Activated B cell treated with CpG ODN at 0.5 μM for 24 hours (primary cell): Measurements from ENCODE around the gene SLC13A4. TPM values are rescaled to one million over a fixed set of nuclear protein-coding genes. Genes with fewer than 3 reads are reported as not detected.

ENCODE experiments used
- ATAC-seq: fragments of 200-7000 bp; cut with Tn5 transposase; one replicate; pipeline ENCODE4 v1.10.0; 2021; ENCODE audit warnings: low read depth, mild to moderate bottlenecking, moderate library complexity
- CTCF ChIA-PET: fragments of 350-600 bp; sonication (Branson Sonifier 250); formaldehyde crosslinking; loops from one replicate; lab custom pipeline; 2021; ENCODE audit warnings: antibody characterized with exemption; lab: Charles Lee
- POLR2A ChIA-PET: fragments of 350-600 bp; sonication (Branson Sonifier 250); formaldehyde crosslinking; loops from one replicate; lab custom pipeline; 2021; ENCODE audit warnings: antibody characterized with exemption; lab: Charles Lee
- DNase-seq: peaks from one replicate; pipeline ENCODE4 v3.0.0; 2022
- H3K27ac Mint-ChIP-seq: one replicate; pipeline ENCODE4 v1.8.0; 2020; ENCODE audit warnings: mixed read lengths
- H3K27me3 Mint-ChIP-seq: one replicate; pipeline ENCODE4 v1.8.0; 2021; ENCODE audit warnings: mixed read lengths
- H3K36me3 Mint-ChIP-seq: one replicate; pipeline ENCODE4 v1.8.0; 2021; ENCODE audit warnings: low read depth, mixed read lengths
- H3K4me1 Mint-ChIP-seq: one replicate; pipeline ENCODE4 v1.8.0; 2021; ENCODE audit warnings: mixed read lengths
- H3K4me3 Mint-ChIP-seq: one replicate; pipeline ENCODE4 v1.8.0; 2020; ENCODE audit warnings: mild to moderate bottlenecking, mixed read lengths
- H3K9me3 Mint-ChIP-seq: one replicate; pipeline ENCODE4 v1.8.0; 2020; ENCODE audit warnings: mixed read lengths
- CTCF ChIP-seq: fragments of 200-600 bp; IDR thresholded peaks from one replicate; pipeline ENCODE4 v1.8.0; 2022; ENCODE audit warnings: antibody characterized with exemption, mild to moderate bottlenecking
- intact Hi-C: fragments of 100-400 bp; cut with micrococcal nuclease; formaldehyde crosslinking; loops from one replicate; pipeline ENCODE4 v1.15.1; 2024
- total RNA-seq: library from RNA; stranded (reverse); gene quantifications from 2 replicates; pipeline ENCODE4 v1.2.3, GENCODE V29; 2022

The SLC13A4 gene
- total RNA-seq, 1 donor from 2014 or later: not detected

GRCh38 chr7:135715055-135715522 is 12.9 kb downstream of the SLC13A4 start:
- CTCF ChIA-PET: no interaction called here
- no peak overlapping the region for H3K27ac Mint-ChIP-seq

GRCh38 chr7:135714534-135715009 is 13.4 kb downstream of the SLC13A4 start:
- peaks cover 9% of the 10 kb centered on the region for H3K27me3 Mint-ChIP-seq
- CTCF ChIA-PET: no interaction called here
- ATAC-seq (no peak), DNase-seq (no peak)
- intact Hi-C loops: no loop called here
- no peaks in the 10 kb centered on the region for H3K36me3 Mint-ChIP-seq
- no peak overlapping the region for H3K27ac Mint-ChIP-seq
- no peak overlapping the region for H3K4me3 Mint-ChIP-seq
- POLR2A ChIA-PET: no interaction called here
- no peaks in the 10 kb centered on the region for H3K9me3 Mint-ChIP-seq
- no peak for TF ChIP-seq CTCF
- no peaks in the 10 kb centered on the region for H3K4me1 Mint-ChIP-seq

More at GRCh38 chr7:135715055-135715522, 12.9 kb downstream of the SLC13A4 start:
- Mint-ChIP-seq H3K4me3 (no peak overlapping the region), H3K9me3 (no peaks in the 10 kb centered on the region), H3K36me3 (no peaks in the 10 kb centered on the region), H3K27me3 (peaks cover 9% of the 10 kb centered on the region), H3K4me1 (no peaks in the 10 kb centered on the region)
- intact Hi-C loops: no loop called here
- TF ChIP-seq CTCF: no peak
- no peak for DNase-seq
- POLR2A ChIA-PET: no interaction called here
- ATAC-seq: no peak

GRCh38 chr7:135713836-135714470 is 14.0 kb downstream of the SLC13A4 start:
- ATAC-seq (no peak), DNase-seq (no peak)
- CTCF ChIA-PET: no interaction called here
- Mint-ChIP-seq H3K4me1 (no peaks in the 10 kb centered on the region), H3K9me3 (no peaks in the 10 kb centered on the region), H3K27ac (no peak overlapping the region), H3K36me3 (no peaks in the 10 kb centered on the region), H3K4me3 (no peak overlapping the region), H3K27me3 (peaks cover 9% of the 10 kb centered on the region)
- POLR2A ChIA-PET: no interaction called here
- intact Hi-C loops: no loop called here
- no peak for TF ChIP-seq CTCF

DNA sequence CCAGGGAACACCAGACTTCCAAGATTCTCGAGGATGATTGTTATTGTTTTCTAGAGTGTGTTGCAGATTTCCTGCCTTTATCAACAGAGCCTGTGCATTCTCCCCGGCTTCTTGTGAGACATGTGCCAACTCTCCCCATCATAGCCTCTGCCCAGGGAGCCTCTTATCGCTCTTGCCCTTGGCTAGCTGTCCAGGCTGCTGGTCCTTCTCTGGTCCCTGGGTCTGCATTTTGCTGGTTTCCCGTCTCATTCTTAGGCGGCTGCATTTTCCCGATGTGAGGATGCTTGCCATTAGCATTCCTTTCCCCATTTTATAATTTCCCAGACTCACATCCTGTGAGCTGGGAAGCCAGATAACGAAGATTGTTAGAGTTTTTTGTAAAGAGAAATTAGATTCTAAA is 15.2 kb downstream of the SLC13A4 start:
- Mint-ChIP-seq H3K9me3 (no peaks in the 10 kb centered on the region), H3K4me3 (no peak overlapping the region), H3K4me1 (no peaks in the 10 kb centered on the region), H3K36me3 (no peaks in the 10 kb centered on the region), H3K27ac (no peak overlapping the region), H3K27me3 (peaks cover 3% of the 10 kb centered on the region)
- POLR2A ChIA-PET: no interaction called here
- TF ChIP-seq CTCF: no peak
- ATAC-seq (no peak), DNase-seq (no peak)
- CTCF ChIA-PET: no interaction called here
- intact Hi-C loops: no loop called here

DNA sequence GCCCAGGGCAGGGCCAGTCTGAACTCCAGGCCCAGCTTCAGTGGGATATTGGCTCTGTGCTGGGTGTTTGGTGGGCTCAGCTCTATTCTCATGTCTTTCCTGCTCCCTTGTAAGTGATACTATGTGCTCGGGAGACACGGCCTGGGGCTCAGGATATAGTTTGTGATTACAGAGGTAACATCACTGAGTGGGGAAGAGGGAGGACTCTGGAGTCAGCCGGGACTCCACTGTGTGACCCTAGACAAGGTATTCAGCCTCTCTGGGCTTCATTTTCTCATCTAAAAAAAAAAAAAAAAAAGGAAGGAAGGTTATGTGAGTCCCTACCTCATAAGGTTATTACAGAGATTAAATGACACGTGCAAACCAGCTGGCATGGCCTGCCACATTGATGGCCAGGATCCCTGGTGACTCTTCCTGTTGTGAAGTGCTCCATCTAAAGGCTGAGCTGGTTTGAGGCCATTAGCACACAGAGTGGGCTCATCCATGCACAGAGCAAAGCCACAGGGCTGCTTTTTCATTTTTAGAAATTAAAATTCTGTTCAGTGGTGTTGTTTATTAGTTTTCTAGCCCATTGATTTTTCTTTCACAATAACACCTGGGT is 15.7 kb downstream of the SLC13A4 start:
- H3K4me1 Mint-ChIP-seq: no peaks in the 10 kb centered on the region
- ATAC-seq: no peak
- H3K27me3 Mint-ChIP-seq: peaks cover 3% of the 10 kb centered on the region
- H3K9me3 Mint-ChIP-seq: no peaks in the 10 kb centered on the region
- no peak overlapping the region for H3K27ac Mint-ChIP-seq
- CTCF ChIA-PET: no interaction called here
- POLR2A ChIA-PET: no interaction called here
- no peak overlapping the region for H3K4me3 Mint-ChIP-seq
- H3K36me3 Mint-ChIP-seq: no peaks in the 10 kb centered on the region
- no peak for DNase-seq
- TF ChIP-seq CTCF: no peak
- intact Hi-C loops: no loop called here
